ENCODE measurements around the gene HDAC5. TPM values are rescaled to one million over a fixed set of nuclear protein-coding genes. Genes with fewer than 3 reads are reported as not detected.

Gene HDAC5
- total and polyA plus RNA-seq, 2 of the 8 experiments (the other 6 are each of a cell fraction or from before 2014, with no cell fraction given) = 48.5 to 54.4 TPM

DNA sequence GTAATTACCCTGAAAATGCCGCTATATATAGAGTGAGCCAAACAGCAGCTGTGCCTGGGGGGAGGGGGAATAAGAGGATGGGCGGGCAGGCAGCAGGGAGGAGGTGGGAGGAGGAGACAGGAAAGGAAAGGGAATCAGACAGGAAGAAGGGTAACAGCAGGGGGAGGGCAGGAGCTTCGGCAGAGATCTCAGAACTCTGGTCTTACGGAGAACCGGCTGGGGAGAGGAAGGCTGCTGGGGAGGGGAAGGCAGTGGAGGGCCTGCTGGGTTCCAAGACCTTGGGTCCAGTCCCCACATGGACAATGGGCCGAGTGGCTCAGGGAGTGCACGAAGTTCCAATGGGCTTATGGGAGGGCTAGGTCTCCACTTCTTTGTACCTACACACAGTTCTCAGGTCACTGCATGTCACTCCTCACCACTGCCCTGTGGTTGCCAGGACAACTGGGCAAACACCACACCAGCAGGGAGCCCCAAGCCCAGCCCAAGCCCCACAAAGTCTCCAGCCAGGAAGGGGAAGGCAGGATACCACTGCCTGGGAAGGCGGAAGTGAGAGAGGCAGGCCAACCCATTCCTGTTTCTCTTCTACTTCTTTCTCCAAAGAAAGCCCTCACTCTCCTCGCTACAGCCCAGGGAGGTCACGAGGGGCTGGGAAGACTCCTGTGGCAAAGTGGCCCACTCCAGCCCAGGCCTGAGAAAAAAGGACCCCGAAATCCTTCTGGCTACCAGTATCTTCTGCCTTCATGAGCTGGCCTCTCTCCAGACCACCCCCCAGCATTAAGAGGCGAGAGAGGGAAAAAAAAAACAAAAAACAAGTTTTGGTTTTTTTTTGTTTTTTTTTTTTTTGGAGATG lies 27.6 kb downstream of the HDAC5 start:
- Histone ChIP-seq H3K9ac (replicated peaks in 1 of 4; ENCODE audit: extremely low read depth in 1 of 4, low read depth in 3 of 4, low read length in 3 of 4) (peak overlapping the region in 3 of 4 experiments; percentile 47 to 78 (median 74); a peak in 6 of 7 replicates), H3K27me3 (replicated peaks in 1 of 4; ENCODE audit: control insufficient read depth in 3 of 4, extremely low read depth in 1 of 4, insufficient read depth in 3 of 4, low read length in 3 of 4) (no peaks in the 10 kb centered on the region), H3K79me2 (ENCODE audit: control insufficient read depth in 1 of 2, insufficient read depth in 2 of 2, low read length in 2 of 2) (peaks cover 0 to 6% of the 10 kb centered on the region in 2 experiments; a peak in 1 of 4 replicates), H3K4me3 (ENCODE audit: extremely low read depth in 1 of 4, insufficient read depth in 2 of 4, low read depth in 3 of 4, low read length in 4 of 4) (peak overlapping the region; percentile 32 to 53 (median 45); a peak in 7 of 8 replicates), H3K23me2 (ENCODE audit: low read depth, low read length) (peaks cover 2% of the 10 kb centered on the region), H2BK15ac (ENCODE audit: low read length) (peak overlapping the region; percentile 83; the same call in 1 of the 2 replicates), H3K79me1 (ENCODE audit: low read depth, low read length) (0 out of 2 replicates have a peak, but pooled peaks cover 3% of the 10 kb centered on the region), H2BK120ac (replicated peaks; ENCODE audit: low read depth, low read length) (no peak overlapping the region), H2AK5ac (ENCODE audit: low read depth, low read length) (no peak overlapping the region; the same call in 1 of the 2 replicates), H3K27ac (ENCODE audit: low read depth, low read length) (peak overlapping the region; percentile 92), H2BK12ac (ENCODE audit: low read depth, low read length) (peak overlapping the region; percentile 88; the same call in 1 of the 2 replicates), H4K8ac (ENCODE audit: extremely low read depth, insufficient read depth, low read length) (peak overlapping the region; percentile 91; the same call in 1 of the 2 replicates), H3K36me3 (ENCODE audit: control insufficient read depth in 2 of 4, insufficient read depth in 4 of 4, low read length in 3 of 4) (peaks cover 2 to 17% (median 12%) of the 10 kb centered on the region in 4 experiments; a peak in 6 of 8 replicates), H4K5ac (ENCODE audit: insufficient read length, low read depth, low read length) (peak overlapping the region; percentile 69), H3K23ac (ENCODE audit: insufficient read length) (no peak overlapping the region), H3K9me3 (ENCODE audit: insufficient read depth in 2 of 2, low read depth in 1 of 2, low read length in 1 of 2) (no peaks in the 10 kb centered on the region), H4K91ac (replicated peaks; ENCODE audit: insufficient read length, low read length) (peak overlapping the region; percentile 81), H3K4me1 (replicated peaks in 1 of 4; ENCODE audit: control insufficient read depth in 3 of 4, insufficient read depth in 4 of 4, low read length in 3 of 4) (peaks cover 1 to 11% (median 6%) of the 10 kb centered on the region in 4 experiments), H4K20me1 (replicated peaks in 1 of 2; ENCODE audit: control insufficient read depth in 1 of 2, insufficient read depth in 2 of 2, low read length in 2 of 2) (no peaks in the 10 kb centered on the region), H3K56ac (replicated peaks; ENCODE audit: insufficient read length, low read depth, low read length) (no peak overlapping the region), H3K14ac (ENCODE audit: insufficient read length) (no peak overlapping the region), H3K4me2 (ENCODE audit: insufficient read depth in 1 of 2, low read depth in 2 of 2, low read length in 2 of 2) (peak overlapping the region; percentile 82 to 96), H2AFZ (ENCODE audit: low read length) (no peak overlapping the region), H2BK20ac (ENCODE audit: low read length) (peak overlapping the region; percentile 95; the same call in 1 of the 2 replicates), H2BK5ac (ENCODE audit: low read depth, low read length) (peak overlapping the region; percentile 98), H3K4ac (replicated peaks; ENCODE audit: insufficient read length, low read depth, low read length) (peak overlapping the region; percentile 30), H3K18ac (ENCODE audit: extremely low read depth, low read length) (peak overlapping the region; percentile 94)
- DNase-seq (ENCODE audit: low read depth in 1 of 2, low spot score in 2 of 2) (peak; percentile 78 to 86), FAIRE-seq (peak; percentile 87)
- WGBS, 2 experiments (ENCODE audit: extremely low coverage in 1 of 2, insufficient coverage in 1 of 2, insufficient read length in 1 of 2, insufficient replicate concordance in 2 of 2, low coverage in 1 of 2, low lambda C conversion rate in 2 of 2, missing lambda C conversion rate in 1 of 2) = 10% methylated on average over 11 of the region's 12 CpGs; no CpG with 5 or more reads in 1 of the 2 experiments
- POLR2A ChIA-PET (ENCODE audit: partially characterized antibody) = interaction anchor here (0.8 to 2.7 kb wide), 16 partner anchors 9 to 93 kb away, joined by 3 to 14 read pairs (median 4); partner anchors contain the start of genes ASB16, HDAC5, LSM12 and TMUB2
- CTCF ChIA-PET (ENCODE audit: partially characterized antibody) = interaction anchor here (0.6 to 34.4 kb wide), 7 partner anchors 9 to 1391 kb away, joined by 3 to 638 read pairs (median 4); partner anchors contain the start of gene HDAC5
- TF ChIP-seq POLR2A (IDR thresholded peaks at IDR 0.05; ENCODE audit: control extremely low read depth in 1 of 2, low read depth in 2 of 2, low read length in 2 of 2) (peak in 1 of 2 experiments; percentile 67; a peak in 2 of 3 replicates), ASH2L (IDR thresholded peaks at IDR 0.05; ENCODE audit: low read length) (peak; percentile 84), KDM1A (IDR thresholded peaks at IDR 0.05; ENCODE audit: borderline replicate concordance, low read length) (peak; percentile 6; the same call in 1 of the 2 replicates), HDAC2 (IDR thresholded peaks at IDR 0.05; ENCODE audit: borderline replicate concordance in 1 of 2, low read depth in 2 of 2, low read length in 2 of 2) (no peak), RAD21 (IDR thresholded peaks at IDR 0.05 in 1 of 2, conservative IDR thresholded peaks at IDR 0.05 in 1 of 2; ENCODE audit: low read depth in 2 of 2, low read length in 2 of 2) (peak in 1 of 2 experiments; percentile 0; a peak in 1 of 4 replicates), KDM4A (IDR thresholded peaks at IDR 0.05; ENCODE audit: low read depth, low read length, severe bottlenecking) (peak; percentile 34)
- TF ChIP-seq, protein P1, sequence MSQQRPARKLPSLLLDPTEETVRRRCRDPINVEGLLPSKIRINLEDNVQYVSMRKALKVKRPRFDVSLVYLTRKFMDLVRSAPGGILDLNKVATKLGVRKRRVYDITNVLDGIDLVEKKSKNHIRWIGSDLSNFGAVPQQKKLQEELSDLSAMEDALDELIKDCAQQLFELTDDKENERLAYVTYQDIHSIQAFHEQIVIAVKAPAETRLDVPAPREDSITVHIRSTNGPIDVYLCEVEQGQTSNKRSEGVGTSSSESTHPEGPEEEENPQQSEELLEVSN (IDR thresholded peaks at IDR 0.05) = no peak

Measured in H1 (cell line).